T-helper 1 cell (primary cell): ENCODE measurements around the gene CAPS.
"Not testable (repeated sequence)": the region's sequence is repeated elsewhere in the genome, so short reads cannot be mapped to it uniquely, and the experiment has no call there.

ENCODE experiments used
- DNase-seq, 5 donors: peaks; one replicate each; pipeline ENCODE4 v3.0.0-alpha.2; 2012 to 2020
- total RNA-seq, 4 donors: gene quantifications; one replicate each; lab custom pipeline; 2026; lab: John Stamatoyannopoulos, UW

Gene CAPS
- total RNA-seq: 19.7 to 28.5 (median 22.0) reads per million in 4 donors

DNA sequence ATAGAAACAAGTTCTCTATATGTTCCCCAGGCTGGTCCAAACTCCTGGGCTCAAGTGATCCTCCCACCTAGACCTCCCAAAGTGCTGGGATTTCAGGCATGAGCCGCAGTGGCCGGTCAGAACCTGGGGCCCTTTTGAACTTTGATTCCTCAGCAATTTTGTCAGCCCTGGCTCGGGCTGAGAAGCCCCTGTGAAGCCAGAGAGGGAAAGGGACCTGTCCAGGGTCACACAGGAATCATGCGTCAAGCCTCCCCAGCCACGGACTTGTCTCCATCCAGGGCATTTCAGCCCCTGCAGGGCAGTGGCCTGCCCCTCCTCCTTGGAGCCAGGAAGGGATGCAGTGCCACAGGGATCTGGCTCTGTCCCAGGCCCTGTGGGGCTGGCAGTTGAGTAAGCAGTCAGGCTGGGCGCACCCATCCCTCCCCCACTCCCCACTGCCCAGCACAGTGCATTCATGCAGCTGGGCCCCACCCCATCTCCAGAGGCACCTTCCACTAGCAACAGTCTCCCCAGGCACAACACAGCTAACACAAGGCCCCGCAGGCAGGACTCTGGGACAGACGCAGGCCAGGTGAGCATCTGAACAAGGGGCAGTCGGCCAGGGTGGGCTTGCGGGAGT, at the start of gene CAPS:
Gene CAPS (plus strand): TSS at position 516 of the 619 bp plus-strand sequence. CDS start 153 bp downstream, outside the sequence.
- no peak for DNase-seq

DNA sequence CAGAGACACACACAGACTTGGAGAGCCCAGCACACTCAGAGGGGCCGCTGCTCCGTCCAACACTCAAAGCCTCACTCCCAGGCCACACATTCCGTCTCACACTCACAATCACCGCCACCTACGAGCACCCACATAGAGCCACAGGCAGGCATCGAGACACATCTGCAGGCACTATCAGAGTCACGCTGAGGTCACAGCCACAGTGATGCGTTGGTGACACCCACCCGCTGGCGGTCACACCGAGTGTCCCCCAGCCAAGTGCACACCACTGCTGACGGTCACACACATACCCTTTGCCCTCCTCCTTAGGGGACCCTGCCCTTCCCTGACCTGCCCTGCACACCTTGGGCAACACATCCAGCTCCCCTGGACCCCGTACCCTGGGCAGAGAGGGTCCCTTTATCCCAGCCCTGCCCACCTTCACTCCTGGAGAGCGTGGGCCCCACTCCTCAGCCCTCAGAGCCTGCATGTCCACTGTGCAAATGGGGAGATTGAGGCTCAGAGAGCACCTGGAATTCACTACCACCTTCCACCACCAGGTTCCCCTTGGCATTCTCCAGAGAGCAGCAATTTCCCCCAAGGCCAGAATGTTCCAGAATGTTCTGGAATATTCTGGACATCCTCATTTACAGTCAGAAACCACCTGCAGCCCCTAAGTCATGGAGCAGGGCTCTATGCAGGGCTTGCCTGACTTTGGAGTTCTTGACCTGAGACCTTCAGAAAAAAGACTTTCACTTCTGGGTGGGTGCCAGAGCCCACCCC, 49.1 kb upstream of the CAPS start:
- no peak for DNase-seq

DNA sequence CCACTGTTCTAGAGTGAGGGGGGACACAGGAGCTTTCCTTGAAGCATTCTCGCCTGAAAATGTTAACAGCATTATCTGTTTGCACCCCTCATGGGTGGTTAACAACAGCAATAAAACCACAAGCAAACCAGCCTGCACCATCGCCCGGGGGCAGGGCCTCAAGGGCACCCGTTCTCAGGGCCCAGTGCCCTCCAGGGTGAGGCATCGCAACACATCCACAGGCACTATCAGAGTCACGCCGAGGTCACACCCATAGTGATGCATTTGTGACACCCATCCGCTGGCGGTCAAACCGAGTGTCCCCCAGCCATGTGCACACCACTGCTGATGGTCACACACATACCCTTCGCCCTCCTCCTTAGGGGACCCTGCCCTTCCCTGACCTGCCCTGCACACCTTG, 48.3 kb upstream of the CAPS start:
- DNase-seq: no peak

DNA sequence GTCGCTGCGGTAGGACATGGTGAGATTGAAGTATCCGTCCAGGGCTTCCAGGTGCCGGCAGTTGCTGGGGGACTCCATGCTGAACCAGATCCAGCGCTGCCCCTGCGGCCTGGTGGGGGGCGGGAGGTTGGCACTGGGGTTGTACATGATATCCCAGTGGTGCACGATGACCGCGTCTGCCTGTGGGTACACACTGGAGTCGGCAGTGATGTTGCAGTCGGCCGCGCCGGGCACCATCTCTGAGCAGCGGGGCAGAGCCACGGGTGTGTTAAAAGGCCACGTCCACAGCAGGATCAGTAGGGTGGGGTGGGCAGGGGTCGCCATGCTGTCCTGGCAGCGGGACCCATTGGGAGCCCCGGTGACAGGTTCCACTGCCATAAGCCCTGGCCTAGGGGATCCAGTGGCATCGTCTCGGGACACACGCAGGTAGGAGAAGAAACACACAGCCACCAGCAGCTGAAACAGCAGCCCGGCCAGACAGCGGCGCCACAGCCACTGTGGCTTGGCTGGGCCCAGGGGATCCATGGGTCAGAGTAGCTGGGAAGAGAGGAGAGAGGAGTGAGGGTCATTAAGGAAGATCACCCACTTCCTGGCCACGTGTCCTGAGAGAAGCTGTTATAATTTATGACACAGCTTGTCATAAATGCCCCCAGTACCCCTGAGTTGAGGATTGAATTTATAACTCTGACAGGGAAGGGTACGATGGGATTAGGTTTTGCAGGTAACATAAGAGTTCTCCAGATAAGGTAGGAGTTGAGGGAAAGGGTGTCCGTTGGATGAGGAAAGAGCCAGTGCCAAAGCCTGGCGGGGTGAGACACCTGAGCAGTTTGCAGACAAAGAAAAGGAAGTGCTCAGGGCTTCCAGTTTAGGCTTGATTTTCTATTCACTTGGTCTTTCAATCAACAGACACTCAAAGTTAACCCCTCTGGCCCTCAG, 46.6 kb upstream of the CAPS start:
- DNase-seq: no peak

DNA sequence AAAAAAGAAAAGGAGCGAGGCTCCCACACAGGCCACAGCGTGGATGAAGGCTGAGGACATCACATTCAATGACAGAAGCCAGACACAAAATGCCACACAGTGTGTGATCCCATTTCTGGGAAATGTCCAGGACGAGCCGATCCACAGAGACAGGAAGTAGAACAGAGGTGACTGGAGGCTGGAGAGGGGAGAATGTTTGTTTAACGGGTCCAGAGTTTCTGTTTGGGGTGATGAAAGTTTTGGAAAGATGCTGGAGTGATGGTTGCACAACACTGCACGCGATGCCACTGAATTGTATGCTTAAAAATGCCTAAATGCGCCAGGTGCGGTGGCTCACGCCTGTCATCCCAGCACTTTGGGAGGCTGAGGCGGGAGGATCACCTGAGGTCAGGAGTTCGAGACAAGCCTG, 43.1 kb upstream of the CAPS start:
- DNase-seq: no peak

DNA sequence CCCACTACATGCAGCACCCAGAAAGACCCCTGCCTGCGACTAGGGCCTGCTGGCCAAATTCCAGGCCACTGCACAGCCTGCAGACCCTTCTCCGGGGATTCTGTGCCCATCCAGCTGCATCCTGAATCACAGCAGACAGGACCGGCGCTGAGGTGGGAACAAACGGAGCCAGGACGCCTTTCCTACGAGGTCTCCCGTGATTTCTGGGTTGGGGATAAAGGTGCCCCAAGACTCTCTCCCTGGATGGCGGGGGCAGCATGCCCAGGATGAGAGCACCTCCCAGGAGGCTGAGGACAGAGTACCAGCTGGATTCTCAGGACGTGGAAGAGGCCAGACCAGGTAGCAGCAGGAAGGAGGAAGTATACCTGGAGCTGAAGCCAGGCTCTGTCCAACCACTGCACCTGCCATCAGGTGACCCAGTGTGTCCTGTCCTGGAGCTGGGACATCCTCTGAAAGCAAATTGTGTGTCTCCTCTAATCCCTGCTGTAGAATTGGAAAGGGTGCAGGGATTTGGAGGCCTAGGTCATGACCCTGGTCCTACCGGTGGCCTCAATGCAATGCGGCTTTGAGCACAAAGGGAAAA, 40.3 kb upstream of the CAPS start:
- no peak for DNase-seq

DNA sequence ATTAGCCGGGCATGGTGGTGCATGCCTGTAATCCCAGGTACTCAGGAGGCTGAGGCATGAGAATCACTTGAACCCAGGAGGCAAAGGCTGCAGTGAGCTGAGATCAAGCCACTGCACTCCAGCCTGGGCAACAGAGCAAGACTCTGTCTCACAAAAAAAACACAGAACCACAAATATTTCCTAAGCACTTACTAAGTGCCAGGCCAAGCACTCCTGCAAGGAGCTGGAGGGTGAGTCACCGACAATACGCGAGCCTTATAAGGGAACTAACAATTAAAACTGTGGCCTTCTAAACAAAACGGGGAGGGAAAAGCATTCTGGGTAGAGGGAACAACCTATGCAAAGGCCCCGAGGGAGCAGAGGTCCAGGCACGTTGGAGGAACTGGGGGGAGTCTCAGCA, 39.6 kb upstream of the CAPS start:
- DNase-seq: not testable (repeated sequence)

- DNase-seq: no peak
These were observed 36.6 kb upstream of the CAPS start for GRCh38 chr19:5877427-5877826.

- DNase-seq: no peak
These were observed 36.2 kb upstream of the CAPS start for GRCh38 chr19:5877882-5878281.

DNA sequence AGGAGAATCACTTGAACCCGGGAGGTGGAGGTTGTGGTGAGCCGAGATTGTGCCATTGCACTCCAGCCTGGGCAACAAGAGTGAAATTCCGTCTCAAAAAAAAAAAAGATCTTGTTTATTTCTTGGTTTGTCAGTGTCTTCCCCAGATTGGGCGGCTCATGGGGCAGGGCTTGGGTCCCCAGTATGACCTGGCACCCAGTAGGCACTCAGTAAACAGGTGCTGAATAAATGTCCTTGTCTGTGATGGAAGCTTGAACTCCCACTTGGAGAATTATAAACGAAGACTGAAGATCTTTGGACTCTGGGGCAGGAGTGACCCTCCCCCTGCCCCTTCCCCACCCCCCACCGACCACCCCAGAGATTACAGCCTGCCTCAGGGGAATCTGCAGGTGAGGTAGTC, 33.9 kb upstream of the CAPS start:
- DNase-seq: no peak

GRCh38 chr19:5880604-5881078, 33.4 kb upstream of the CAPS start:
- no peak for DNase-seq

- DNase-seq: no peak
These were observed 32.3 kb upstream of the CAPS start for GRCh38 chr19:5881543-5882299.

DNA sequence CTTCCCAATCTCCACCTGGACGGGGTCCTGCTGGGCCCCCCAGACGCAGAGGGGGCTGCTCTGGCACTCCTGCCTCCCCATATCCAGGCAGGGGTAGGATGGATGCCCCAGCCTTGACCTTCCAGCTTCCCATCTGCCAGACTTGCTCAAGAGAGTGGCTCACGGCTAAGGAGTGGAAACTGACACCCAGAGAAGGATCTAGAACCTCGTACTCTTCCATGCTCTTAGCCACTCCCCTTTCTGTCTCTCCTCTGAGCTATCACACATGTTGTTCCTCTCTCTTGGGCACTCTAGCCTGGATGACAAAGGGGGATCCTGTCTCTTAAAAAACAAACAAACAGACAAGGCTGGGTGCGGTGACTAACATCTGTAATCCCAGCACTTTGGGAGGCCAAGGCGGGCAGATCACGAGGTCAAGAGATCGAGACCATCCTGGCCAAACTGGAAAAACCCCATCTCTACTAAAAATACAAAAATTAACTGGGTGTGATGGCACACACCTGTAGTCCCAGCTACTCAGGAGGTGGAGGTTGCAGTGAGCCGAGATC, 31.6 kb upstream of the CAPS start:
- no peak for DNase-seq

- DNase-seq: not testable (repeated sequence)
These were observed 30.7 kb upstream of the CAPS start for GRCh38 chr19:5883157-5883873.

GRCh38 chr19:5884065-5884811, 29.8 kb upstream of the CAPS start:
- DNase-seq: not testable (repeated sequence)

GRCh38 chr19:5889288-5889971, 24.6 kb upstream of the CAPS start:
- DNase-seq: no peak

GRCh38 chr19:5890099-5890498, 24.0 kb upstream of the CAPS start:
- DNase-seq: no peak

DNA sequence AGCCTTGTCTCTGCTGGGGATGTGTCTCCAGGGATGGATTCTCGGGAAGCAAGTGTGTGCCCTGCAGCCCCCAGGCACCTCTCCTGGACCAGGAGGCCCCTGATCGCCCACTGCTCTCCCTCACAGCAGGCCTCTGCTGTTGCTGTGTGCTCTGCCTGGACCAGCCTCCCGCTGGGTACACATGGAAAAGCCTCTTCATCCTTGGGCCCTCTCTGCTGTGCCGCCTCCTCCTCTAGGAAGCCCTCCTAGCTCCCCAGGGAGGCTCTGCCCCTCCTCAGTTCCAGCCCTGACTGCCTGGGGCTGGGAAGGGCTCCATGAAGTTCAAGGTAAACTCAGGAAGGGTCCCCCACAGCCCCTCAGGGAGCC, 22.5 kb upstream of the CAPS start:
- DNase-seq: no peak

DNA sequence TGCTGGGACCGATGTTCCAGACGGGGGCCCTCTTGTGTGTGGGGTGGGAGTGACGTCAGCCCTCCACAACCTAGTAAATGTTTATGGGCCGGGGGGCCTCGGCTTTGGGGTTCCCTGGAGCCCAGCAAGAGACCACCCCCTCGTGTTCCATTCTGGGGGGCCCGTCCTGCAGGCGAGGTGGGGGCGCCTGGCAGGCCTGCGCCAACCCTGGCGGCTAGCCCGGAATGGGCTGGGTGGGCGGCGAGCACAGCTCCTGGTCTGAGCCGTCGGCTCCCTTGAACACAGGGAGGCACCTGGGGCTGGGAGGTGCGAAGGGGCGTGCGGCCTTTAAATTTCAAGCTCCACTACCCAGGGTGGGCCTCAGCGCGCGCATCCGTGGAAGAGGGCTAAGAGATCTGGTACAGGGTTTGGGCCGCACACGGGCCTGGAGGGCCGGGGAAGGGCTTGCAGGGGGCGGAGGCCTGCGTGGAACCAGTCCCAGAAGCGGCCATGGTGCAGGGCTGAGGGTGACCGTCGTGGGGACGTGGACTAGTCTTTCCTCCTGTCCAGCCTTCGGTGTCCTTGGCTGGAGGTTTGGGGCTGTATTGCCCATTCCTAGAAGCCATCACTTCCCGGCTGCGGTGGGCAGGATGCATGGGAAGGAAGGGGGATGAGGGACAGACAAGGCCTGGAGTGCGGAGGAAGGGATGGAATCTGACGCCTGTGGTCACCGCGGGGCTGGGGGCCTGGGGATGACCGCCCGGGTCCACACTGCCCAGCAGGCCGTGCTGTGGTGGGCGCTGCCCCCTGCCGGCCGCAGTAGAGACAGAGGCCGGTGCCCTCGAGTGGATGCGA, 21.9 kb upstream of the CAPS start:
- no peak for DNase-seq
